ENCODE results near the gene SPACA6. TPM values are rescaled to one million over a fixed set of nuclear protein-coding genes. Genes with fewer than 3 reads are reported as not detected.
A peak's percentile ranks its signal among the peaks of the same experiment; 100 is the strongest.

The SPACA6 gene
- total and polyA plus RNA-seq, 4 experiments from 2014 or later = 2.5 to 11.0 (median 6.5) TPM

- Histone ChIP-seq H3K27ac (ENCODE audit: low read depth, low read length) (no peak overlapping the region), H3K36me3 (ENCODE audit: insufficient read depth, low read length) (peaks cover 7% of the 10 kb centered on the region), H3K9me3 (ENCODE audit: control insufficient read depth in 1 of 2, low read length in 2 of 2) (no peaks in the 10 kb centered on the region), H3K4me3 (ENCODE audit: low read length in 2 of 2) (no peak overlapping the region), H3K4me1 (ENCODE audit: insufficient read depth, low read length) (peaks cover 28% of the 10 kb centered on the region), H3K27me3 (ENCODE audit: insufficient read depth, low read length) (no peaks in the 10 kb centered on the region)
- Mint-ChIP-seq H3K27ac (peak overlapping the region in 2 of 7 donors; percentile 35 to 81), H3K27me3 (no peaks in the 10 kb centered on the region), H3K9me3 (no peaks in the 10 kb centered on the region), H3K4me3 (peak overlapping the region in 2 of 8 donors; percentile 15 to 32), H3K4me1 (peaks cover 22 to 49% (median 33%) of the 10 kb centered on the region in 4 donors), H3K36me3 (peaks cover 19 to 21% of the 10 kb centered on the region in 2 donors)
- ChIA-PET POLR2A (ENCODE audit: partially characterized antibody) (interaction anchor here (1.2 to 3.0 kb wide), 2 partner anchors 11 kb away, joined by 4 to 40 read pairs; no protein-coding TSS in a partner anchor), CTCF (ENCODE audit: partially characterized antibody) (no interaction called here)
- no peak for DNase-seq
- intact Hi-C loops (cut with micrococcal nuclease) = loop anchor here (5.0 kb wide), 2 partner anchors 129 to 334 kb away; partner anchors contain the start of genes CLDND2, ETFB and ZNF175
These were observed 8.5 kb downstream of the SPACA6 start for GRCh38 chr19:51701468-51702100.

- peaks cover 22 to 25% of the 10 kb centered on the region in 2 donors for H3K36me3 Mint-ChIP-seq
These were observed 9.1 kb downstream of the SPACA6 start for GRCh38 chr19:51702103-51702824.

GRCh38 chr19:51702825-51703574 is 9.9 kb downstream of the SPACA6 start:
- Mint-ChIP-seq H3K4me3 (peak overlapping the region; percentile 80 to 93 (median 88)), H3K9me3 (no peaks in the 10 kb centered on the region), H3K27ac (peak overlapping the region; percentile 82 to 95 (median 92)), H3K4me1 (peaks cover 22 to 55% (median 33%) of the 10 kb centered on the region in 4 donors), H3K36me3 (peaks cover 23 to 26% of the 10 kb centered on the region in 2 donors), H3K27me3 (no peaks in the 10 kb centered on the region)
- H3K36me3 ChIP-seq (ENCODE audit: insufficient read depth, low read length) = peaks cover 7% of the 10 kb centered on the region
- H3K27me3 ChIP-seq (ENCODE audit: insufficient read depth, low read length) = no peaks in the 10 kb centered on the region
- peaks cover 28% of the 10 kb centered on the region for H3K4me1 ChIP-seq (ENCODE audit: insufficient read depth, low read length)
- ChIA-PET CTCF (ENCODE audit: partially characterized antibody) (interaction anchor here (0.7 to 2.0 kb wide), 4 partner anchors 12 to 46 kb away, joined by 3 to 7 read pairs (median 5); no protein-coding TSS in a partner anchor), POLR2A (ENCODE audit: partially characterized antibody) (interaction anchor here (1.3 to 3.0 kb wide), 3 partner anchors 9 to 27 kb away, joined by 4 to 40 read pairs (median 14); partner anchors contain the start of gene SPACA6)
- no peak for DNase-seq
- H3K4me3 ChIP-seq (ENCODE audit: low read length in 2 of 2) = peak overlapping the region in 1 of 2 donors; percentile 84
- intact Hi-C loops (cut with micrococcal nuclease) = loop anchor here (1.0 to 5.0 kb wide), 3 partner anchors 13 to 336 kb away; partner anchors contain the start of genes CLDND2, ETFB and ZNF175
- peak overlapping the region; percentile 90 for H3K27ac ChIP-seq (ENCODE audit: low read depth, low read length)
- no peaks in the 10 kb centered on the region for H3K9me3 ChIP-seq (ENCODE audit: control insufficient read depth in 1 of 2, low read length in 2 of 2)

More at GRCh38 chr19:51702103-51702824, 9.1 kb downstream of the SPACA6 start:
- POLR2A ChIA-PET (ENCODE audit: partially characterized antibody) = interaction anchor here (2.2 to 3.0 kb wide), 2 partner anchors 8 to 12 kb away, joined by 14 to 40 read pairs; partner anchors contain the start of gene SPACA6
- DNase-seq = peak in 4 of 5 donors; percentile 24 to 60 (median 34)
- Mint-ChIP-seq H3K4me1 (peaks cover 22 to 51% (median 33%) of the 10 kb centered on the region in 4 donors), H3K9me3 (no peaks in the 10 kb centered on the region), H3K27me3 (no peaks in the 10 kb centered on the region), H3K4me3 (peak overlapping the region; percentile 76 to 93 (median 88)), H3K27ac (peak overlapping the region; percentile 1 to 95 (median 61))
- Histone ChIP-seq H3K4me3 (ENCODE audit: low read length in 2 of 2) (no peak overlapping the region), H3K4me1 (ENCODE audit: insufficient read depth, low read length) (peaks cover 28% of the 10 kb centered on the region), H3K27ac (ENCODE audit: low read depth, low read length) (no peak overlapping the region), H3K27me3 (ENCODE audit: insufficient read depth, low read length) (no peaks in the 10 kb centered on the region), H3K36me3 (ENCODE audit: insufficient read depth, low read length) (peaks cover 7% of the 10 kb centered on the region), H3K9me3 (ENCODE audit: control insufficient read depth in 1 of 2, low read length in 2 of 2) (no peaks in the 10 kb centered on the region)
- intact Hi-C loops (cut with micrococcal nuclease) = loop anchor here (5.0 kb wide), 2 partner anchors 130 to 335 kb away; partner anchors contain the start of genes CLDND2, ETFB and ZNF175
- CTCF ChIA-PET (ENCODE audit: partially characterized antibody) = interaction anchor here (1.6 kb wide), 1 partner anchor 45 kb away, joined by 4 read pairs; no protein-coding TSS in a partner anchor

- CTCF ChIA-PET (ENCODE audit: partially characterized antibody) = interaction anchor here (0.7 to 2.0 kb wide), 5 partner anchors 13 to 47 kb away, joined by 3 to 7 read pairs (median 4); no protein-coding TSS in a partner anchor
- Mint-ChIP-seq H3K36me3 (peaks cover 24% of the 10 kb centered on the region in 2 donors), H3K4me3 (peak overlapping the region; percentile 80 to 93 (median 88)), H3K27ac (peak overlapping the region; percentile 82 to 95 (median 93)), H3K4me1 (peaks cover 22 to 55% (median 34%) of the 10 kb centered on the region in 4 donors), H3K27me3 (no peaks in the 10 kb centered on the region), H3K9me3 (no peaks in the 10 kb centered on the region)
- intact Hi-C loops (cut with micrococcal nuclease) = loop anchor here (1.0 to 5.0 kb wide), 4 partner anchors 14 to 337 kb away; partner anchors contain the start of genes CLDND2, ETFB and ZNF175
- peak overlapping the region; percentile 42 to 84 for H3K4me3 ChIP-seq (ENCODE audit: low read length in 2 of 2)
- peaks cover 7% of the 10 kb centered on the region for H3K36me3 ChIP-seq (ENCODE audit: insufficient read depth, low read length)
- H3K27ac ChIP-seq (ENCODE audit: low read depth, low read length) = peak overlapping the region; percentile 90
- POLR2A ChIA-PET (ENCODE audit: partially characterized antibody) = interaction anchor here (0.6 to 3.0 kb wide), 9 partner anchors 10 to 1817 kb away, joined by 3 to 40 read pairs (median 4); partner anchors contain the start of genes PPP2R1A, SPACA6 and ZNF175
- H3K27me3 ChIP-seq (ENCODE audit: insufficient read depth, low read length) = no peaks in the 10 kb centered on the region
- peaks cover 28% of the 10 kb centered on the region for H3K4me1 ChIP-seq (ENCODE audit: insufficient read depth, low read length)
- H3K9me3 ChIP-seq (ENCODE audit: control insufficient read depth in 1 of 2, low read length in 2 of 2) = no peaks in the 10 kb centered on the region
- DNase-seq = peak; percentile 95 to 98 (median 96)
These were observed 10.7 kb downstream of the SPACA6 start for GRCh38 chr19:51703575-51704515.

GRCh38 chr19:51704626-51705025 is 11.5 kb downstream of the SPACA6 start:
- H3K27me3 ChIP-seq (ENCODE audit: insufficient read depth, low read length) = no peaks in the 10 kb centered on the region
- H3K27me3 Mint-ChIP-seq = no peaks in the 10 kb centered on the region
- peaks cover 24% of the 10 kb centered on the region in 2 donors for H3K36me3 Mint-ChIP-seq
- no peaks in the 10 kb centered on the region for H3K9me3 Mint-ChIP-seq
- H3K4me1 ChIP-seq (ENCODE audit: insufficient read depth, low read length) = peaks cover 28% of the 10 kb centered on the region
- DNase-seq = no peak
- peaks cover 22 to 55% (median 34%) of the 10 kb centered on the region in 4 donors for H3K4me1 Mint-ChIP-seq
- peak overlapping the region; percentile 80 to 93 (median 88) for H3K4me3 Mint-ChIP-seq
- ChIA-PET POLR2A (ENCODE audit: partially characterized antibody) (interaction anchor here (0.6 to 3.0 kb wide), 9 partner anchors 10 to 1816 kb away, joined by 3 to 40 read pairs (median 4); partner anchors contain the start of genes PPP2R1A, SPACA6 and ZNF175), CTCF (ENCODE audit: partially characterized antibody) (interaction anchor here (1.4 to 2.0 kb wide), 3 partner anchors 14 to 43 kb away, joined by 4 to 7 read pairs (median 6); no protein-coding TSS in a partner anchor)
- peak overlapping the region; percentile 82 to 95 (median 93) for H3K27ac Mint-ChIP-seq
- intact Hi-C loops (cut with micrococcal nuclease) = loop anchor here (1.0 to 5.0 kb wide), 3 partner anchors 110 to 337 kb away; partner anchors contain the start of genes CLDND2, ETFB and ZNF175
- no peaks in the 10 kb centered on the region for H3K9me3 ChIP-seq (ENCODE audit: control insufficient read depth in 1 of 2, low read length in 2 of 2)
- H3K36me3 ChIP-seq (ENCODE audit: insufficient read depth, low read length) = peaks cover 7% of the 10 kb centered on the region
- peak overlapping the region; percentile 90 for H3K27ac ChIP-seq (ENCODE audit: low read depth, low read length)
- peak overlapping the region; percentile 42 to 84 for H3K4me3 ChIP-seq (ENCODE audit: low read length in 2 of 2)
